ENCODE measurements around the gene FMNL2.

DNA sequence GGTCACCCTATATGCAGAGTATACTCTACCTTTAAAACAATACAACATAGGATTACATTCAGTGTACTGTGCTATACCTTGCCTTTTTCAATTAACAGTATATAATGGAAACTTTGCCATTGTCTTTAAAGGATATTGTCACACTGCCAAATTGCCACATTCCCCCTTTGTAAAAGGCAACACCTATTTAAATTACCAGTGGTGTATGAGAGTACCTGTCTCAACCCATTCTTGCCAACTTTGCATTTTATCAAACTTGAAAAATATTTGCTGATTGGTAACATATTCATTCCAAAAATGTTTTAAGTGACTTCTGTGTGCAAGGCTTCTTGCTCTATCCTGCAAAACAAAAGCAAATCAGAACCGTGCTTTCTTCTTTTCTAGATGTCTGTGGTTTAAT is 92.9 kb downstream of the FMNL2 start:
- TF ChIP-seq POLR2AphosphoS5 (IDR thresholded peaks at IDR 0.05; ENCODE audit: borderline replicate concordance, low read depth, low read length) (no peak), EZH2 (IDR thresholded peaks at IDR 0.05) (no peak)
